Measurements from ENCODE around the gene CDHR5. TPM values are rescaled to one million over a fixed set of nuclear protein-coding genes. Genes with fewer than 3 reads are reported as not detected.

Gene CDHR5
- total and polyA plus RNA-seq, 9 of the 15 experiments (the other 6 are each of a cell fraction or from before 2014, with no cell fraction given): 0.16 TPM; not detected in 8

- no peak for TF ChIP-seq THRA (IDR thresholded peaks at IDR 0.05)
- TF ChIP-seq SAP30 (IDR thresholded peaks at IDR 0.05; ENCODE audit: borderline replicate concordance, insufficient read depth, low read depth, low read length, poor library complexity, severe bottlenecking): no peak
These were observed 49.7 kb upstream of the CDHR5 start (continued) for GRCh38 chr11:674406-674805.

DNA sequence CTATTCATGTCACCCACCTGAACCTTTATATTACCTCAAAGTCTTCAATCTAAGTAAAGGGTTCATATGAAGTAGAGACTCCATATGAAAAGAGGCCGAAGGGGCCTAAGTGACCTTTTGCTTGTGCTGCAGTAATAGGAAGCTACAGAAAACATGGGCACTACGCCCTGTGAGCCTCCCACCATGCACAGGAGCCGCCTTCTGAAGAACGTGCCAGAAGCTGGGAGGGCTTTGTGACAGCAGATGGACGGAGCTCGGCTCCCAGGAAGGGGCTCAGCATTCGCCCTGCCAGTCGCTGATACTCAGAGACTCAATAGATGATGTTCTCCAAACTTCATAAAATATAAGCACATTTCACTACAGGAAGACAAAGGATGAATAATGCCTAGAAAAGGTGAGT lies 49.1 kb upstream of the CDHR5 start:
- DNase-seq (ENCODE audit: extremely low read depth in 1 of 4, low spot score in 3 of 4) (no peak), ATAC-seq (no peak), FAIRE-seq (no peak)
- intact Hi-C loops (cut with micrococcal nuclease): no loop called here
- Histone ChIP-seq H3K36me3 (ENCODE audit: control insufficient read depth, insufficient read depth, low read length) (peaks cover 64% of the 10 kb centered on the region), H2AFZ (ENCODE audit: low read depth, low read length) (no peak overlapping the region), H3K27ac (ENCODE audit: extremely low read depth, low read depth, low read length) (no peak overlapping the region), H3K9me3 (replicated peaks; ENCODE audit: control insufficient read depth, insufficient read depth, low read depth, low read length) (no peaks in the 10 kb centered on the region), H3K4me1 (replicated peaks in 1 of 2; ENCODE audit: control insufficient read depth in 2 of 2, insufficient read depth in 2 of 2, low read length in 2 of 2) (no peaks in the 10 kb centered on the region), H3K4me3 (no peak overlapping the region), H3K27me3 (ENCODE audit: control insufficient read depth in 2 of 2, insufficient read depth in 2 of 2, low read length in 2 of 2) (no peaks in the 10 kb centered on the region), H3K79me2 (ENCODE audit: control insufficient read depth, insufficient read depth, low read length) (no peaks in the 10 kb centered on the region), H3K9me1 (ENCODE audit: control insufficient read depth, insufficient read depth, low read length) (no peaks in the 10 kb centered on the region), H3K4me2 (ENCODE audit: insufficient read depth, low read length) (no peak overlapping the region), H3K9ac (ENCODE audit: insufficient read depth in 1 of 2, low read depth in 2 of 2, low read length in 2 of 2) (no peak overlapping the region), H4K20me1 (replicated peaks; ENCODE audit: control insufficient read depth, insufficient read depth, low read length) (no peaks in the 10 kb centered on the region)
- WGBS (ENCODE audit: insufficient coverage, low coverage, missing lambda C conversion rate): 97% methylated on average over 8 of the region's 8 CpGs
- POLR2A ChIA-PET: interaction anchor here (0.6 to 2.9 kb wide), 8 partner anchors 8 to 131 kb away, joined by 3 to 14 read pairs (median 3); partner anchors contain the start of genes DEAF1 and TMEM80
- in situ Hi-C loops (cut with MboI): no loop called here
- CTCF ChIA-PET (ENCODE audit: low intra/inter-chr PET ratio): no interaction called here
- no TSS peak for BruUV-seq (replicated peaks)
- TF ChIP-seq ARID4B (CRISPR knock-in tag; IDR thresholded peaks at IDR 0.05): no peak
- TF ChIP-seq ZNF175 (CRISPR knock-in tag; IDR thresholded peaks at IDR 0.05; ENCODE audit: low read depth): no peak
